IMR-90 (cell line): ENCODE measurements around the gene ZBED4.

Source experiments
- CTCF ChIP-seq: conservative IDR thresholded peaks from 2 replicates; pipeline ENCODE4 v1.5.1; 2012; ENCODE audit warnings: mild to moderate bottlenecking, low read depth, low read length, improper control_type of control experiment
- POLR2A ChIP-seq: IDR thresholded peaks from 2 replicates; pipeline ENCODE4 v1.6.1; 2012; ENCODE audit warnings: mild to moderate bottlenecking, low read depth, low read length
- RCOR1 ChIP-seq: IDR thresholded peaks from 2 replicates; pipeline ENCODE4 v1.6.1; 2012; ENCODE audit warnings: mild to moderate bottlenecking, low read length, improper control_type of control experiment; ENCODE audit not compliant: insufficient replicate concordance
- RFX5 ChIP-seq: IDR thresholded peaks from 2 replicates; pipeline ENCODE4 v1.8.0; 2012; ENCODE audit warnings: low read depth, mild to moderate bottlenecking, low read length, moderate library complexity
- USF2 ChIP-seq: fragments of 150-350 bp; IDR thresholded peaks from 2 replicates; pipeline ENCODE4 v1.6.1; 2017; ENCODE audit warnings: mild to moderate bottlenecking, antibody characterized with exemption, low read length, low read depth

GRCh38 chr22:49910229-49911155 is 56.8 kb downstream of the ZBED4 start:
- no peak for TF ChIP-seq RCOR1
- no peak for TF ChIP-seq CTCF
- TF ChIP-seq USF2 = no peak
- TF ChIP-seq RFX5 = no peak
- TF ChIP-seq POLR2A = no peak
